HepG2 (cell line): ENCODE measurements around the gene CLCNKA. TPM values are rescaled to one million over a fixed set of nuclear protein-coding genes. Genes with fewer than 3 reads are reported as not detected.

Experiments used
- ARNTL ChIP-seq: sonication (generic); formaldehyde crosslinking; IDR thresholded peaks from 2 replicates; pipeline ENCODE4 v1.4.0; 2020; ENCODE audit warnings: mild to moderate bottlenecking, missing genetic modification reagents
- FOXO4 ChIP-seq: sonication (generic); formaldehyde crosslinking; conservative IDR thresholded peaks from 2 replicates; pipeline ENCODE4 v1.8.1; 2023; ENCODE audit warnings: missing genetic modification reagents
- KDM5A ChIP-seq: fragments of 200-600 bp; sonication (generic); IDR thresholded peaks from 2 replicates; pipeline ENCODE4 v1.7.0; 2018; ENCODE audit warnings: antibody characterized with exemption, mild to moderate bottlenecking, low read length, borderline replicate concordance
- MBNL3 ChIP-seq: fragments of 250-450 bp; sonication (Bioruptor Pico); conservative IDR thresholded peaks from 2 replicates; pipeline ENCODE4 v1.8.0; 2022; ENCODE audit warnings: mild to moderate bottlenecking, inconsistent platforms
- NPAS2 ChIP-seq: sonication (generic); formaldehyde crosslinking; IDR thresholded peaks from 2 replicates; pipeline ENCODE4 v1.8.0; 2022; ENCODE audit warnings: mild to moderate bottlenecking, missing genetic modification reagents, borderline replicate concordance
- PBX3 ChIP-seq: sonication (generic); formaldehyde crosslinking; IDR thresholded peaks from 2 replicates; pipeline ENCODE4 v1.8.1; 2023; ENCODE audit warnings: missing genetic modification reagents, inconsistent platforms, borderline replicate concordance
- PCBP2 ChIP-seq: fragments of 200-400 bp; formaldehyde crosslinking; optimal IDR thresholded peaks from 2 replicates; pipeline ENCODE3; 2018; ENCODE audit warnings: low read length, low read depth; ENCODE audit not compliant: poor library complexity, severe bottlenecking
- RAD21 ChIP-seq: fragments of 450-650 bp; formaldehyde crosslinking; IDR thresholded peaks from 2 replicates; pipeline ENCODE4 v1.5.0; 2020; ENCODE audit warnings: mild to moderate bottlenecking
- RNF219 ChIP-seq: sonication (generic); formaldehyde crosslinking; IDR thresholded peaks from 2 replicates; pipeline ENCODE4 v1.5.0; 2020; ENCODE audit warnings: mild to moderate bottlenecking, missing genetic modification reagents
- SALL1 ChIP-seq: sonication (generic); formaldehyde crosslinking; IDR thresholded peaks from 2 replicates; pipeline ENCODE4 v1.8.0; 2022; ENCODE audit warnings: mild to moderate bottlenecking, missing genetic modification reagents
- SIN3B ChIP-seq: fragments of 150-350 bp; IDR thresholded peaks from 2 replicates; pipeline ENCODE4 v1.6.1; 2014; ENCODE audit warnings: low read length
- SYNCRIP ChIP-seq: fragments of 200-400 bp; formaldehyde crosslinking; IDR thresholded peaks from 2 replicates; pipeline ENCODE4 v1.6.1; 2018; ENCODE audit warnings: mild to moderate bottlenecking, low read depth, low read length; ENCODE audit not compliant: insufficient read depth
- TAF15 ChIP-seq: fragments of 200-400 bp; formaldehyde crosslinking; IDR thresholded peaks from one replicate; pipeline ENCODE4 v1.6.1; 2018; ENCODE audit warnings: mild to moderate bottlenecking, low read depth, low read length; ENCODE audit not compliant: poor library complexity, severe bottlenecking
- TCF12 ChIP-seq, 2 experiments: fragments of 450-650 bp in 1 of 2; sonication (generic) in 1 of 2; formaldehyde crosslinking in 1 of 2; IDR thresholded peaks; 2 replicates each; pipeline versions ENCODE4 v1.6.1 to v1.8.0; 2017 to 2022; ENCODE audit warnings: antibody characterized with exemption in 1 of 2, mild to moderate bottlenecking in 1 of 2, missing genetic modification reagents in 1 of 2, moderate library complexity in 1 of 2
- THAP11 ChIP-seq: IDR thresholded peaks from 2 replicates; pipeline ENCODE4 v1.6.1; 2016; ENCODE audit warnings: missing biosample characterization, missing genetic modification reagents
- THAP8 ChIP-seq: sonication (generic); formaldehyde crosslinking; IDR thresholded peaks from 2 replicates; pipeline ENCODE4 v1.5.1; 2020; ENCODE audit warnings: missing genetic modification reagents, mild to moderate bottlenecking, borderline replicate concordance
- TSC22D2 ChIP-seq: sonication (generic); formaldehyde crosslinking; IDR thresholded peaks from 2 replicates; pipeline ENCODE4 v1.5.1; 2020; ENCODE audit warnings: missing genetic modification reagents, mild to moderate bottlenecking, borderline replicate concordance
- YEATS4 ChIP-seq: sonication (generic); formaldehyde crosslinking; IDR thresholded peaks from 2 replicates; pipeline ENCODE4 v1.4.0; 2020; ENCODE audit warnings: missing genetic modification reagents, borderline replicate concordance
- ZBTB44 ChIP-seq: sonication (generic); formaldehyde crosslinking; IDR thresholded peaks from 2 replicates; pipeline ENCODE4 v1.4.0; 2020; ENCODE audit warnings: missing genetic modification reagents
- ZBTB7A ChIP-seq: sonication (generic); formaldehyde crosslinking; IDR thresholded peaks from 2 replicates; pipeline ENCODE4 v1.8.0; 2022; ENCODE audit warnings: mild to moderate bottlenecking, missing genetic modification reagents
- ZNF335 ChIP-seq: sonication (generic); formaldehyde crosslinking; IDR thresholded peaks from 2 replicates; pipeline ENCODE4 v1.4.0; 2020; ENCODE audit warnings: missing genetic modification reagents
- ZNF547 ChIP-seq: sonication (generic); formaldehyde crosslinking; IDR thresholded peaks from 2 replicates; pipeline ENCODE4 v1.5.1; 2020; ENCODE audit warnings: mild to moderate bottlenecking, missing genetic modification reagents
- ZNF615 ChIP-seq: sonication (generic); formaldehyde crosslinking; IDR thresholded peaks from 2 replicates; pipeline ENCODE4 v1.5.0; 2020; ENCODE audit warnings: mild to moderate bottlenecking, missing genetic modification reagents, borderline replicate concordance
- polyA plus RNA-seq, 8 experiments: library from polyadenylated mRNA; depleted of rRNA in 3 of 8; stranded (reverse) in 7 of 8; unstranded in 1 of 8; fragments of >200 nt; fragmentation: Illumina TruSeq in 4 of 8; extraction: Trizol in 4 of 8; gene quantifications; 2 replicates each; pipeline versions ENCODE4 v1.2.1 to v1.2.3, GENCODE V29; 2011 to 2016; ENCODE audit warnings: low read depth in 4 of 8, missing spikeins in 1 of 8, mixed read lengths in 1 of 8; ENCODE audit not compliant: insufficient read depth in 1 of 8
- total RNA-seq, 5 experiments: library from RNA; depleted of rRNA; stranded (reverse); fragments of >200 nt; fragmentation: Illumina TruSeq; extraction: Trizol; gene quantifications; 2 replicates each; pipeline ENCODE4 v1.2.3, GENCODE V29; 2016; ENCODE audit warnings: low read depth in 1 of 5

CLCNKA gene
- total and polyA plus RNA-seq, 2 of the 13 experiments (the other 11 are each of a cell fraction or from before 2014, with no cell fraction given), result 0.03 TPM; not detected in 1

GRCh38 chr1:16009030-16009460, 12.8 kb upstream of the CLCNKA start (continued):
- TF ChIP-seq PCBP2 (no peak), MBNL3 (no peak), TAF15 (no peak), ZBTB44 (no peak), ZBTB7A (CRISPR knock-in tag) (no peak), RNF219 (CRISPR knock-in tag) (no peak), THAP11 (CRISPR knock-in tag) (peak; percentile 38; the same call in 1 of the 2 replicates), FOXO4 (CRISPR knock-in tag) (no peak), THAP8 (no peak), PBX3 (CRISPR knock-in tag) (no peak), TCF12 (IDR thresholded peaks at IDR 0.05) (no peak), TCF12 (CRISPR knock-in tag; IDR thresholded peaks at IDR 0.05) (no peak), SIN3B (no peak), ZNF547 (no peak), RAD21 (CRISPR knock-in tag) (peak; percentile 88), SALL1 (CRISPR knock-in tag) (peak; percentile 53), KDM5A (no peak), SYNCRIP (no peak), YEATS4 (CRISPR knock-in tag) (no peak), NPAS2 (CRISPR knock-in tag) (no peak), TSC22D2 (CRISPR knock-in tag) (peak; percentile 42; the same call in 1 of the 2 replicates), ARNTL (CRISPR knock-in tag) (no peak), ZNF335 (CRISPR knock-in tag) (no peak), ZNF615 (no peak)
